ENCODE data around the gene CXCL10. TPM values are rescaled to one million over a fixed set of nuclear protein-coding genes. Genes with fewer than 3 reads are reported as not detected.
"Not testable (repeated sequence)": the region's sequence is repeated elsewhere in the genome, so short reads cannot be mapped to it uniquely, and the experiment has no call there.

The CXCL10 gene
- total RNA-seq, 1 experiment from 2014 or later: 0.08 TPM

DNA sequence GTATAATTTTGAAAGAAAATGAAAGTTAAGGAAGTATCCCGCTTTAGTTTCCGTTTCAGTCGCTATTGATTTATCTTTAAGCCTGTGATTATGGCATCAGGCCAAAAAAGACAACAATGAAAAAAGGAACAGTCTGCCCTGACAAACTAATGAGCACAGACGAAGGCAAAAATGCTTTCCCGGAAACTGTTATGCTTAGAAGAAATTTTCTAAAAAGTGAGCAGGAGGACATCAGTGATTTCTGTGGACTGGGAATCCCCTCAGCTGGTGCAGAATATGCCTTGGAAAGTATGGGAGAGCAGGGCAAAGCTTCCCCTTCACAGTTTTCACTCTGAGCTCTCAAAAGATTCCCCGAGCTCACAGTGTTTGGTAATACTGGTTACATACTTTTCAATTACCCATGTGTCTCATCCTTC is 5.1 kb upstream of the CXCL10 start:
- DNase-seq (ENCODE audit: low spot score): peak; percentile 44

DNA sequence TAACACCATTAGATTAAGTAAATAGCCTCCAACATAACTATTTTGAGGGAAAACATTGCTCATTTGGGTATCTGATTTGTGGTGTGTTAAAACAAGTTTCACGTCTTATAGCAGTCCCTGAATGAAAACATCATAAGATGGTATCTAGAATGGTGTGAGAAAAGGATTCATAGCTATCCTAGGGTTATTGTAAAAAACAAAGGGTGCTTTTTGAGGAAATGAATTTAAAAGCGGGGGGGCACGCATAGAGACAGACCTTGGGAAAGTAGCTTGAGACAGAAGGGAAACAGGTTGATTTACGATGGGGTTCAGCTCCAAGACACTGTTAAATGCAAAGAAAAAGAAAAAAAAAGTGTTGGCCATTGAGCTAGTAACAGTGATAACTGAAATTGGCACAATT is 768 bp upstream of the CXCL10 start:
- DNase-seq (ENCODE audit: low spot score): no peak

DNA sequence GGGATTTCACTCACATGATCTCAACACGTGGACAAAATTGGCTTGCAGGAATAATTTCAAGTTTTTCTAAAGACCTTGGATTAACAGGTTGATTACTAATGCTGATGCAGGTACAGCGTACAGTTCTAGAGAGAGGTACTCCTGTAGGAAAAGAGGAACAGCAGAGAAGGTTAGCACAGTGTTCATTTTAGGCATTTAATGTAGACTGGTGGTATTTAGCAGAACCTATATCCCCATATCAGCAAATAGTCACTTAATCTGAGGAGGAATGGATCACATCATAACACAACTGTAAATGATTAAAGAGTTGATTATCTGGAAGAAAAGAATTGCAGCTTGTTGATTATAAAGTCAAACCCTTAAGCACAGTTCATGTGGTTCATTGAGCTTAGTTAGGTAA is 620 bp downstream of the CXCL10 start:
- DNase-seq (ENCODE audit: low spot score): no peak

DNA sequence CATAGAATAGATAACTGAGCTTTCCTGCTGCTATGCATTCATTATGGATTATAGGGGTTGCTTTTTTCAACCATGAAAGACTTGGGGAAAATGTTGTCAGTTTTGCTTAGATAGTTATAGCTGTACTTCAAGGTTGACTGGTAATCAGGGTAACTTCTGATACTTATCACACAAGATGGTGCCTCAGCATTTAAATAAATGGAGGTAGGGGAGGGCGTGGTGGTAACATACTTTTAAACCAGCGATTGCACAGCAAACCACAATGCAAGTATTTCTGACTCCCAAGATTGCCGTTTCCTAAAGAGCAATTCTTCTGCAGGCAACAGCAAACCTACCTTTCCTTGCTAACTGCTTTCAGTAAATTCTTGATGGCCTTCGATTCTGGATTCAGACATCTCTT is 1.3 kb downstream of the CXCL10 start:
- DNase-seq (ENCODE audit: low spot score): no peak

DNA sequence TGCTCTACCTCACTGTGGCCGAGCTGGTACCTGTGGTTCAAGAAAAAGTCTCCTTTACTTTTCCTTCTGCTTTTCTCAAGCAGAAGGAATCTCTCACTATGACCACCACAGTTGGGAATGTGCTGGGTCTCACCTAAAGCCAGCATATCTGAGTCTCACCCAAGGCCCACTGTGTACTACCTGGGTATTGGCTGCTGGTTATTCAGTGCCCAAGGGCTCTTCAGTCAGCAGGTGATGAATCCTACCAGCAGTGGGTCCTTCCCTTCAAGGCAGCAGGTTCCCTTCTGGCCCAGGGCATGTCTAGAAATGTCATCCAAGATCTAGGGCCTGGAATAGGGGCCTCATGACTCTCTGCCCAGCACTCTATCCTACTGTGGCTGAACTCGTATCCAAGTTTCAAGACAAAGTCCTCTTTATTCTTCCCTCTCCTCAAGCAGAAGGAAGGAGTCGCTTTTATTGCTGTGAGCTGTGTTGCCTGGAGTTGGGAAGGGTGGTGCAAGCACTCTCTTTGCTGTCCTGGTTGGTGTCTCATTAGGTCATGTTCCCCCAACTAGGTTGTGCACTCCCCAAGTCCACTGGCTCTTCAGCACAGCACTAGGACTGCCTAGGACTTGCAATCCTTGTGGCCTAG is 6.1 kb downstream of the CXCL10 start:
- DNase-seq (ENCODE audit: low spot score): no peak

DNA sequence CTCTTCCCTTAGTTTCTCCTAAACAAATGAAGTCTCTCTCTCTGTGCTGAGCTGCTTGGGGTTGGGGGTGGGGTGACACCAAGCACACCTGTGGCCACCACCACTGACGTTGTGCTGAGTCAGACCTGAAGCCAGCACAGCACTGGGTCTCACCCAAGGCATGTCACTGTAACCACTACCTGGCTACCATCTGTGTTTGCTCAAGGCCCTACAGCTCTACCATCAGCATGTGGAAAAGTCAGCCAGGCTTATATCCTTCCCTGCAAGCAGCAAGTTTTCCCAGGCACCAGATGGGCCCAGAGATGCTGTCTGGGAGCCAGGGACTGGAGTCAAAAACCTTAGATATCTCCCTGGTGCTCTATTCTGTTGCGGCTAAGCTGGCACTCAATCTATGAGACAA is 6.9 kb downstream of the CXCL10 start:
- peak; percentile 26 for DNase-seq (ENCODE audit: low spot score)

DNA sequence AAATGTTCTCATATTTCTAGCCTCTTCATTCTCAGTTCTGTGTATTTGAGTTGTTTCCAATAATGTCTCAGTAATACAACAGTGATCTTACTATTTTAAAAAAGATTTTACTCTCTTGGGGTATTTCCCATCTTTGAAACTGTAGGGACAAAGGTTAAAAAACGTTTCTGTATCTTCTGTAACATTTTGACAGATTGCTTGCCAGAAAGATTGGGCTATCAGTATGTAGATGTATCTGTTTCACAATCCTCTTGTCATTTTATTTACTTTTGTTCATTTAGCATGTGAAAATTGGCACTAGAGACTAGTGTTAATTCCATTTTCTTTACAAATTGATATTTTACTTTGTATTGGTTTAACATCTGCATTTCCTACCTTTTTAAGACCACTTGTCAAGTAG is 9.8 kb downstream of the CXCL10 start:
- no peak for DNase-seq (ENCODE audit: low spot score)

DNA sequence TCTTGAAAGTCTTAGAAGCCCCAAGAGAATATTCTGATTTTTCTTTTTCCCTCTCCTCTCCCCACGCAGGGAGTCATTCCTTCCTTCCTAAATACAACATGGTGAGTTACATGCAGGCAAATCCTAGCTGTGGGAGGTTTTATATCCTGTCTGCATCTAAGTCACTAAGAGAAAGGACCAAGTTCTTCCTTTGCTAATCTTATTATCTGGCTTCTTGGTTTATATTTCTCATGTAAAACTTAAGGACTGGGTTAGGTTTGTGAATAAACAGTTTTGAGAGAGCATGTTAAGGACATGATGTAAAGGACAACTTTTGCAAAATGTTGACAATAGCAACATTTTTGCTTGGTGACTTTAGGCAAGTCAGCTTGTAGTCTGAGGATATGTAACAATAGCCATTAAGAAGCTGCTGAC is 10.9 kb downstream of the CXCL10 start:
- no peak for DNase-seq (ENCODE audit: low spot score)

DNA sequence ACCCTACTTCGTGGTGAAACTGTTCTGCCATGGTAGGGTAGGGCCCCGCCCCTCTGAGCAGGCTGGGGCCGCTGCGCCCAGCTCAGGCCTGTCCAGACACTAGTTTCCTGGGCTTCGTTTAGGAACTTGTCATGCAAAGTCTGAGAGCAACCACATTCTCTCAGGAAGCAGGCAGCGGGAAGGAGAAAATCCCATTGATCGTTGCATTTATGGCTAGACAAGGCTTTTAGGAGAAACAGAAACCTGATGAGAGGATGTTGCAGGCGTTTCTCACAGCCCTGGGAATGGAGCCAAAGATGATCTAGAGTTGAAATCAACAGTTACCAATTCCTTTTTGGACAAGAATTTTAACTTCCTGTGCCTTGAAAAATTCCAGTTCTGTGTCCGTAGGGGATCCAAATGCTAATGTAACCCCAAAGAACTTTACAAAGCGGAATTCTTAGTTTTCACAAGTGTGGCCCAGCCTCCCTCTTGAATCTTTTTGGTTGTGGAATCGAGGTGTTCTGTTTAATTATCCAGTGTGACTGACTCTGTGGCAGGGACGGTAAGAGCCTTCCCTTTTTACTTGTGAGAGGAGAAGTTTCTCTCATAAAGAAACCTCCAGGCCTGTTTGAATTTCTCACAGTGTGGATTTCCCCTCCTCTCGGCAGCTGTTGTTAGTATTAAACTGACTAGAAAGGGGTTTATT is 11.5 kb downstream of the CXCL10 start:
- no peak for DNase-seq (ENCODE audit: low spot score)

DNA sequence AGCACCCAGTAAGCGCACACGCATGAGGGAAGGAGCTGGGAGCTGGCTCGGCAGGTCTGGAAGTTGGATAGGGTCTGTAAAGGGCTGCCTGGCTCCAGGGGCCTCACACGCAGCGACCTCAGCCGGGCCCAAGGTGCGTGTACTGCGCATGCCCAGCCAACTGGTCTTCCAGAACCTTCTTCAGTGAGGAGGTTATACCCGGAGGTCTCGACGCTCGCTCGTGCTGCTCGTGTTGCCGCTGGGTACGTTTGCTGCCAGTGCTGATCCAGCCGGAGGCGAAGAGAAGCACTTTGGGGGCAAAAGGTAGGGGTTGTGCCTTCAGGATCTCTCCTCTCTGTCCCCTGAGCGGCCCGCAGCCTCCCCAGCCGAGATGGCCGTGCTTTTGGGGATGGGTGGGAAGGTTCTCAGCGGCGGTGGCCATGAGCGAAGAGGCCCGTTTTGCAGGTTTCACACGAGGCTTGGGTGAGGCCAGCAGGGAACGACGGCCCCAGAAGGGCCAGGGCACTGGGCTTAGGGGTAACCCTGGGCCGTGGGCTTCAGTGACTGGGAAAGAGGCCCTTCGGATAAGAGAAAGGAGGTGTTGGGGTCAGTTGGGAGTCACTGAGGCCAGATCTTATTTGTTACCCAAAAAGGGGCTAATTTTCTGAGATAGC is 12.2 kb downstream of the CXCL10 start:
- DNase-seq (ENCODE audit: low spot score): no peak

DNA sequence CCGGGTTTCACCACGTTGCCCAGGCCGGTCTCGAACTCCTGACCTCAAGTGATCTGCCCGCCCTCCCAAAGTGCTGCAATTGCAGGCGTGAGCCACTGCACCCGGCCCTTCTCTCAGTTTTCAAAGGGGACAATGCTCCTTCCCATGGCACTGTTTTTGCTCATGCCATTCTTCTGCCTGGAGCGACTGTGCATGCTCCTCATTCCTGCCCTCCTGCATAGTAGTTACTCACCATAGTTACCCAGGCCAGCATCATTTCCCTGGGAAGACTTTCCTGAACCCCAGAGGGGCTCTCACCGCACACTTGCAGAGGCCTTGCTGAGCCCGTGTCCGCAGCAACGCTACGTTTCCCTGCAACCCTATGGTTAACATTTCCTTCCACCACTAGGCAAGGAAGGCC is 12.7 kb downstream of the CXCL10 start:
- DNase-seq (ENCODE audit: low spot score): no peak

DNA sequence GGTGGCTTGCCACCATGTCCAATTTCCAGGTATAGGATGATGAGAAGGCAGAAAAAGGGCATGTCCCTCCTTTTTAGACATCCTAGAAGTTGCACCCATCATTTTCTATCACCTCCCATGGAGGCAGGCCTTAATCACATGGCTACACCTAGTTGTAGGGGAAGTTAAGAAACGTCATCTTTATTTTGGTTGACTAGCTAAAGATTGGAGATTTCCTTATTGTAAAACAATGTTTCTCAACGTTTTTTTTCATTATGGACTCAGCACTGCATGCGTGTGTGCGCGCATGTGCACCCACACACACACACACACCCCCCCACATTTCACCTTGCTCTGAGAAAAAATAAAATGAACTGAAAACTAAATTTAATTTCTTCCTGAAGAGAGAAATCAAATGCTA is 14.0 kb downstream of the CXCL10 start:
- no peak for DNase-seq (ENCODE audit: low spot score)

DNA sequence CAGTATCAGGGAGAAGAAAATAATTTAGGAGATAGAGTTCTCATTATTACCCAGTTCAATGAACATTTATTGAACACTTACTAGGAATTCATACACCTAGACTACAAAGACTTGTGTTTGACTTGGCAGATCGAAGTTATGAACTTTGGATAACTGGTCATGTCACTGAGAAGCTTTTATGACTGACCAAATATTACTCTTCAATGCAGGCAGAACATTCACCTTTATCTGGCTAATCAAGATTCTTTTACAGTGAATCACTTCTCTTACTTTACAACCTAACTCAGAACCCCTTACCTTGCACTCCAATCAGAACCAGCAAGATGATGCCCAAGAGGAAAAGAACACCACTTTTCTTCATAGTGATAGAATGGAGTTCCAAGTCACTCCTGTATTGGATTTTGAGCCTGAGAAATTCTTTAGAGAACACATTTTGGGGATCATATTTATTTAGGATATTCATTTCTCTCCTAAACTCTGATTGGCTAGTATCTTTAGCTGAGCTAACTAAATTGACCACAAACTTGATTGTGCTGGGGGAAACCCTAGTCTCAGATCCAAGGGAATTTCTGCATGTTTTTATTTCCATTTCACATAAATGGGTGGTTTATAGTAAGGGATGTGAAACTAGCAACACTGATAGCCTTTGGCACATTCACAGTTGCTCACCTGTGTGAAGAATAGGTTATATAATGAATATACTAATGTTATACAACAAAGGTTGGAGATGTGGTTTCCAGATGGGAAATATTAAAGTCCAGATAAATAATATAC is 16.0 kb downstream of the CXCL10 start, which contains the start of gene CXCL9:
TSS of gene CXCL9 (minus strand) at position 421 of the 774 bp plus-strand sequence. CDS start at position 361, 60 bp downstream.
- peak; percentile 75 for DNase-seq (ENCODE audit: low spot score)

DNA sequence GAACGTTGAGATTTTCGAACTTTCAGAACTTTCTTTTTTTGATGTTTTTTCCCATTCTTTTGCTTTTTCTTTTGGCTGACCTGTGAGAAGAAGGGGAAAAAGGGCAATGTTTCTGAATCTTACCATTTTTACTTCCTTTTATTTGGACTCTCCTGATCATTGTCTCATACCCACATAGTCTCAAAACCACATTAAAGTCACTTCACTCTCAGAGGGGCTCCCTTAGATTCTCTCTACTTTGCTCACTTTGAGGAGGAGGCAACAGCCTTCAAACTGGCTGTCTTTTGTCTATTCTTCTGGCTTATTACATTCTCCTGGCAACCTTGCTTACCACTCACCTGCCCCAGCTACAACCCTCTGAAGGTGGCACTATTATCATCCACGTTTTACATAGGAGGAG is 19.7 kb downstream of the CXCL10 start:
- DNase-seq (ENCODE audit: low spot score): no peak

DNA sequence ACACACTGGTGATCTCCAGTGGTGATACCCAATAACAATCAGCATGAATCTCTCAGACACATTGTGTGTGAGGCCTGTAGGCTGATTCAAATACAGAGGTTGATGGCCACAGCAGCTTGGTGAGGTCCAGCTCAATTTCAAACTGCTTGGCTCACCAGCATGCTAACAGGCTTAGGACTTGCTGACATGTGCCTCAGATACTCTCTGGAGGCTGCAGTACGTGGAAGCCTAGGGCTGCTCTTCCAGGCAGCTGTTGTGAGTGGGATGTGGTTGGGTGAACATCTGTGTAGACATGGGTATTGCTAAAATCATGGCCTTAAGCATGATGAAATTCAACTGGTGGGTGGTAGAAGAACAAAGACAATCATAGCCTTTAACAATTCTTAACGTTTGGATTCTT is 20.3 kb downstream of the CXCL10 start:
- no peak for DNase-seq (ENCODE audit: low spot score)

DNA sequence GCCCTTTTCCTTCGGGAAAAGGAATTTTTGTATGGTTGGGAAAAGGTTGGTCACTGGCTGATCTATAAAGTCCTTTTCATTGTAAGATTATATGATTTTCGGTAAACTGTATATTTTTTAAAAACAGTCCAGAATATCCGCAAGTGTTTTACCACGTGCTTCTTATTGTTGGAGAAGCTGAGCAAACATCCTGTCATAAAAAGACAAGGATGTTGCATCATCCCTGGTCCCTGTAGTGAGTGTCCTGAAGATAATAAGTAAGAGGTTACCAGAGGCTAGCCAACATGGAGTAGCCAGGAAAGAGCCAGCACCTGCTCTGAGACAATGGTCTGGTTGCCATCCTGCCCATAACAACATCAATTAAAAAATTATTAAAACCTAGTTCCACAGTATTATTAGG is 21.1 kb downstream of the CXCL10 start:
- no peak for DNase-seq (ENCODE audit: low spot score)

DNA sequence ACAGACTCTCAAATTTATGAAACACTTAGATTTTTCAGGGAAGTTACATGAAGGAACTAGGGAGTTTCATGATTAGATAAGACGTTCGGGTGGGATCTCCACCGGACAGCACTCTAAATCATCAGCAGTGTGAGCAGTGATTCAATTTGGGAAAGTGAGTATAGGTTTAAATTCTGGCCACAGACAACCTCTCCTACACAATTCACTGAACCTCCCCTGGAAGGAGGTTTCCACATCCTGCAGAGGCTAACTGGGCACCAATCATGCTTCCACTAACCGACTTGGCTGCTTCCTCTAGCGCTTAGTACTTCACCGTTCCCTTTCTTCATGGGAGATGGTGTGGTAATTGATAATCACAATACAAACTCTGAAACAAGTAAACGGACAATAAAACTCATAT is 21.6 kb downstream of the CXCL10 start:
- DNase-seq (ENCODE audit: low spot score): no peak

DNA sequence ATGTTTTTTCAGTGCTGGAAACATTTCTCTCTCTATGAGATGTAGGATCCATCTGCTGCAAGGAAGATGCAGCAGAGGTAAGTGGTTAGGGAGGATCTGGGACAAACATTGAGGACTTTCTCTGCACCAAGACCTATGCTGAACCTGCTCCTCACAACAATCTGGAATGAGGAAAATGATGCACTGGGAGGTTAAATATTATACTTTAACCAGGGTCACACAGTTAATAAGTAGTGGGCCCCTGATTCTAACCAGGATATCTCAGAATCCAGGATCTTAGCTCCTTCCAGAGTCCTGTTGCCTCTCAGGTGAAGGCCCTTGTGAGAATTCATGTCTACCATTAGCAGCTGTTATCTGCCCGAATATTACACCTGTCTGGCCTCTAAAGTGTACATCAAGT is 23.0 kb downstream of the CXCL10 start:
- DNase-seq (ENCODE audit: low spot score): peak; percentile 24

DNA sequence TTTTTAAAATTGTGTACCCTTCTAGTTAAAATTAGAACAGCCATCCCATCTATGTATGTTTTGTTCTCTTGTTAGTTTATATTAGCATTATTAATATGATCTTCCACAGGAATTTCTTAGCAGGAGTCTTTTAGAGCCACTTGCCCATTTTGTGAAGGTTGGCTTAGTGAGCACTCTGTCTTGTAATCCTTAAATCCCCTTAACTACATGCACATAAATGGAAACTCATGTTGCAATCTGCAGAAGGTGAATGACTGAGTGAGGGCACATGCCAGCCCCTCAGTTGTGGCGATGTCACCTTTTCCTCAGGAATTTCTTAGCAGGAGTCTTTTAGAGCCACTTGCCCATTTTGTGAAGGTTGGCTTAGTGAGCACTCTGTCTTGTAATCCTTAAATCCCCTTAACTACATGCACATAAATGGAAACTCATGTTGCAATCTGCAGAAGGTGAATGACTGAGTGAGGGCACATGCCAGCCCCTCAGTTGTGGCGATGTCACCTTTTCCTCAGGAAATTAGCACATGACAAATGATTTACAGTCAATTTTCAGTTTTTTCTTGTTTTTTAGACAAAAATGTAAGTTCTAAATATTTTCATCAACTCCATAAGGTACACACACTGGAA is 24.7 kb downstream of the CXCL10 start:
- not testable (repeated sequence) for DNase-seq (ENCODE audit: low spot score)

DNA sequence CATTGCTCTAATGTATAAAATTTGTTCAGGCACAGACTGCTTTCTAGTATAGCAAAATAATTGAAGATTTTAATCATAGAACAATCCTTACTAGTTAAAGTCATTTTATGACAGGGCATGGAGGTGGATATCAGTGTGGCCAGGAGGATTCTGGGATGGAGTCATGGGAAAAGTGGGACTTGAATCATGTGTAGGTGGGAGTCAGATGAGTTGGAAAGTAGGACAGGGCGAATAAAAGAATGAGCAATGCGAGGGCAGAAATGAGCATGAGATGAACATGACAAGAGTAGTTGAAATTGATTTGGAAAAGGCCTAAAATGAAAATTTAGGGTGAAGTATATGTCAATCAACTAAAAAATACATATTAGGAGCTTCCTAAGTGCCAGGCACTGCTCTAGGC is 25.4 kb downstream of the CXCL10 start:
- DNase-seq (ENCODE audit: low spot score): no peak

DNA sequence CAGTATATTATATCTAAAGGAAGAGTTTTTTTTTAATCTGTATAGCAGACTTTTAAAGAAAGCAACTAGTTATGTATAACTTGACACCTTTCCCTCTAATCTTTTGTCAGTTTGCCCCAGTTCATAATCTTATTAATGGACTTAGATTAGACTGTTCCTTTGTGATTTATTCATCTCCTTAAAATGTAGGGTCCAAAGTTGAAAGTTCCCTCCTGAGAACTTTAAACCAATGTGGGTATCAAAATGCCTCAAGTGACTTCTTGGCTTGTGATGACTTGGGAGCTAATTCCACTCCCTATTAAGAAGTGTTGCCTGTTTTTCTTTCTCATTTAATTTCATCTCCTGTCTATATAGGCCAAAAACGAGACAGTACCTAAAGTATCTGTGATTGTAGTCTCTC is 26.2 kb downstream of the CXCL10 start:
- DNase-seq (ENCODE audit: low spot score): no peak

DNA sequence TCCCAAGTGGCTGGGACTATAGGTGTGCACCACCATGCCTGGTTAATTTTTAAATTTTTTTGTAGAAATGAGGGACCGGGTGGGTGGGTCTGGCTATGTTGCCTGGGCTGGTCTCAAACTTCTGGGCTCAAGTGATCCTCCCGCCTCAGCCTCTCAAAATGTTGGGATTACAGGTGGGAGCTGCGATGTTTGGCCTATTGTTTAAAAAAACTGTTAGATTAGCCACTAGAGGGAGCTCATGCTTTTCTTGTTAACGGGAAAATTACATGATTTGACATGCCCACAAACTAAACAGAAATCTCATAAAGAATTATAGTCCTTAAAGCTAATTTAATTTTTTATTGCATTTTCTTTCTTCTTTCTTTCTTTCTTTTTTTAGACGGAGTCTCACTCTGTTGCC is 27.6 kb downstream of the CXCL10 start:
- peak; percentile 71 for DNase-seq (ENCODE audit: low spot score)

All from HT-29 (cell line).